Natural killer cell (primary cell): ENCODE measurements around the gene RNF133. TPM values are rescaled to one million over a fixed set of nuclear protein-coding genes. Genes with fewer than 3 reads are reported as not detected.

Source experiments
- ATAC-seq, 3 donors: fragments of 150-1000 bp in 2 of 3; fragments of 200-7000 bp in 1 of 3; cut with Tn5 transposase; 1 replicate in 1 of 3; 2 replicates in 2 of 3; pipeline ENCODE4 v1.10.0; 2021; ENCODE audit warnings: mild to moderate bottlenecking in 2 of 3, moderate library complexity in 2 of 3
- DNase-seq, 2 donors: peaks; one replicate each; pipeline versions ENCODE4 v3.0.0 to v3.0.0-alpha.2; 2013 to 2021; ENCODE audit warnings: mixed read lengths in 1 of 2
- H3K27ac ChIP-seq: one replicate; pipeline ENCODE4 v1.5.1; 2013; ENCODE audit warnings: mild to moderate bottlenecking, low read length
- H3K27me3 ChIP-seq: one replicate; pipeline ENCODE4 v1.6.1; 2013; ENCODE audit warnings: low read length; ENCODE audit not compliant: control insufficient read depth, insufficient read depth
- H3K36me3 ChIP-seq: one replicate; pipeline ENCODE4 v1.6.1; 2013; ENCODE audit warnings: low read length; ENCODE audit not compliant: control insufficient read depth, insufficient read depth
- H3K4me1 ChIP-seq: one replicate; pipeline ENCODE4 v1.6.1; 2013; ENCODE audit warnings: low read length; ENCODE audit not compliant: control insufficient read depth, insufficient read depth
- H3K4me3 ChIP-seq: one replicate; pipeline ENCODE4 v1.5.1; 2013; ENCODE audit warnings: low read length
- H3K9me3 ChIP-seq: one replicate; pipeline ENCODE4 v1.6.1; 2013; ENCODE audit warnings: low read length; ENCODE audit not compliant: control insufficient read depth, insufficient read depth
- H3K27ac Mint-ChIP-seq, 2 donors: one replicate each; pipeline ENCODE4 v1.8.0; 2022; ENCODE audit warnings: mild to moderate bottlenecking in 2 of 2, mixed read lengths in 2 of 2, moderate library complexity in 1 of 2
- H3K27me3 Mint-ChIP-seq, 2 donors: one replicate each; pipeline ENCODE4 v1.8.0; 2022; ENCODE audit warnings: low read depth in 2 of 2, mixed read lengths in 2 of 2
- H3K36me3 Mint-ChIP-seq: one replicate; pipeline ENCODE4 v1.8.0; 2022; ENCODE audit warnings: mixed read lengths
- H3K4me1 Mint-ChIP-seq, 2 donors: one replicate each; pipeline ENCODE4 v1.8.0; 2022; ENCODE audit warnings: mixed read lengths in 2 of 2
- H3K4me3 Mint-ChIP-seq: one replicate; pipeline ENCODE4 v1.8.0; 2022; ENCODE audit warnings: mild to moderate bottlenecking, moderate library complexity, mixed read lengths
- H3K9me3 Mint-ChIP-seq, 2 donors: one replicate each; pipeline ENCODE4 v1.8.0; 2022; ENCODE audit warnings: mixed read lengths in 2 of 2
- CTCF ChIP-seq: fragments of 200-600 bp; IDR thresholded peaks from one replicate; pipeline ENCODE4 v1.8.0; 2022; ENCODE audit warnings: antibody characterized with exemption
- WGBS: methylation state at CpG from one replicate; pipeline ENCODE4 v1.1.7; 2013; ENCODE audit warnings: missing lambda C conversion rate; ENCODE audit not compliant: insufficient coverage; 5-methylcytosine and 5-hydroxymethylcytosine counted together
- intact Hi-C: fragments of 100-400 bp; cut with micrococcal nuclease; formaldehyde crosslinking; loops from one replicate; pipeline ENCODE4 v1.14.2; 2022
- total RNA-seq, 4 donors: library from RNA; stranded (reverse); fragments of 120-200 nt in 1 of 4; gene quantifications; one replicate each; pipeline versions ENCODE4 v1.2.3 to v1.2.4, GENCODE V29; 2013 to 2022

RNF133 gene
- total RNA-seq, 3 donors from 2014 or later (not counting 1 experiment from before 2014, with no cell fraction given) = not detected

- Histone ChIP-seq H3K27ac (no peak overlapping the region), H3K4me3 (no peak overlapping the region), H3K9me3 (peaks cover 6% of the 10 kb centered on the region), H3K36me3 (no peaks in the 10 kb centered on the region), H3K4me1 (no peaks in the 10 kb centered on the region), H3K27me3 (no peaks in the 10 kb centered on the region)
- ATAC-seq (no peak), DNase-seq (no peak)
- no peaks in the 10 kb centered on the region for H3K27me3 Mint-ChIP-seq
- peaks cover 10 to 24% of the 10 kb centered on the region in 2 donors for H3K9me3 Mint-ChIP-seq
- no peaks in the 10 kb centered on the region for H3K4me1 Mint-ChIP-seq
- intact Hi-C loops = no loop called here
- peaks cover 6% of the 10 kb centered on the region for H3K36me3 Mint-ChIP-seq
- H3K27ac Mint-ChIP-seq = no peak overlapping the region
- no peak overlapping the region for H3K4me3 Mint-ChIP-seq
- TF ChIP-seq CTCF = no peak
- 100% methylated on average over 1 of the region's 1 CpG for WGBS
These were observed 3.1 kb downstream of the RNF133 start for GRCh38 chr7:122695816-122696215.

- no peaks in the 10 kb centered on the region for H3K27me3 Mint-ChIP-seq
- ATAC-seq (no peak), DNase-seq (no peak)
- 100% methylated on average over 1 of the region's 2 CpGs for WGBS
- peaks cover 10 to 22% of the 10 kb centered on the region in 2 donors for H3K9me3 Mint-ChIP-seq
- no peak overlapping the region for H3K27ac Mint-ChIP-seq
- peaks cover 6% of the 10 kb centered on the region for H3K36me3 Mint-ChIP-seq
- no peak overlapping the region for H3K4me3 ChIP-seq
- peaks cover 6% of the 10 kb centered on the region for H3K9me3 ChIP-seq
- no peaks in the 10 kb centered on the region for H3K27me3 ChIP-seq
- H3K27ac ChIP-seq = no peak overlapping the region
- intact Hi-C loops = no loop called here
- TF ChIP-seq CTCF = no peak
- H3K4me1 ChIP-seq = no peaks in the 10 kb centered on the region
- H3K36me3 ChIP-seq = no peaks in the 10 kb centered on the region
- H3K4me1 Mint-ChIP-seq = no peaks in the 10 kb centered on the region
- no peak overlapping the region for H3K4me3 Mint-ChIP-seq
These were observed 4.2 kb downstream of the RNF133 start for GRCh38 chr7:122694697-122695096.

- Mint-ChIP-seq H3K27me3 (no peaks in the 10 kb centered on the region), H3K4me1 (no peaks in the 10 kb centered on the region), H3K27ac (no peak overlapping the region), H3K4me3 (no peak overlapping the region), H3K9me3 (peaks cover 8 to 13% of the 10 kb centered on the region in 2 donors), H3K36me3 (peaks cover 6% of the 10 kb centered on the region)
- H3K27ac ChIP-seq = no peak overlapping the region
- H3K36me3 ChIP-seq = no peaks in the 10 kb centered on the region
- no peak overlapping the region for H3K4me3 ChIP-seq
- no peak for TF ChIP-seq CTCF
- WGBS = 87% methylated on average over 3 of the region's 3 CpGs
- no peaks in the 10 kb centered on the region for H3K27me3 ChIP-seq
- H3K4me1 ChIP-seq = no peaks in the 10 kb centered on the region
- ATAC-seq (no peak), DNase-seq (no peak)
- intact Hi-C loops = no loop called here
- peaks cover 6% of the 10 kb centered on the region for H3K9me3 ChIP-seq
These were observed 6.1 kb downstream of the RNF133 start for GRCh38 chr7:122692769-122693309.
